HEK293T (cell line): Measurements from ENCODE around the gene ACTR3.

Source experiments
- CTCF ChIA-PET: fragments of 350-600 bp; formaldehyde crosslinking; extraction: SDS; loops from one replicate; lab custom pipeline; 2021; ENCODE audit warnings: antibody characterized with exemption, inconsistent platforms; lab: Yijun Ruan, JAX
- POLR2A ChIA-PET: fragments of 350-600 bp; formaldehyde crosslinking; extraction: SDS; loops from one replicate; lab custom pipeline; 2020; ENCODE audit warnings: antibody characterized with exemption, inconsistent platforms; lab: Yijun Ruan, JAX
- DNase-seq: peaks from one replicate; pipeline ENCODE4 v3.0.0; 2012; ENCODE audit warnings: mixed read lengths; ENCODE audit errors: extremely low spot score
- ARNT ChIP-seq: fragments of 450-650 bp; IDR thresholded peaks from 2 replicates; pipeline ENCODE4 v1.6.1; 2017; ENCODE audit warnings: mild to moderate bottlenecking
- BHLHE40 ChIP-seq: fragments of 450-650 bp; IDR thresholded peaks from 2 replicates; pipeline ENCODE4 v1.6.1; 2016; ENCODE audit warnings: mild to moderate bottlenecking, moderate library complexity, borderline replicate concordance
- CTBP1 ChIP-seq: fragments of 450-650 bp; IDR thresholded peaks from 2 replicates; pipeline ENCODE4 v1.6.1; 2016; ENCODE audit warnings: borderline replicate concordance
- ELF4 ChIP-seq: fragments of 450-650 bp; IDR thresholded peaks from 2 replicates; pipeline ENCODE4 v1.6.1; 2017; ENCODE audit warnings: antibody characterized with exemption
- FOXA1 ChIP-seq: fragments of 450-650 bp; IDR thresholded peaks from 2 replicates; pipeline ENCODE4 v1.6.1; 2016; ENCODE audit warnings: mild to moderate bottlenecking
- FOXK2 ChIP-seq: fragments of 450-650 bp; IDR thresholded peaks from 2 replicates; pipeline ENCODE4 v1.6.1; 2016; ENCODE audit warnings: mild to moderate bottlenecking
- FOXM1 ChIP-seq: fragments of 450-650 bp; IDR thresholded peaks from 2 replicates; pipeline ENCODE4 v1.6.1; 2017; ENCODE audit warnings: mild to moderate bottlenecking, borderline replicate concordance
- HDGF ChIP-seq: fragments of 450-650 bp; IDR thresholded peaks from 2 replicates; pipeline ENCODE4 v1.6.1; 2017; ENCODE audit warnings: antibody characterized with exemption, borderline replicate concordance
- L3MBTL2 ChIP-seq: fragments of 450-650 bp; conservative IDR thresholded peaks from 2 replicates; pipeline ENCODE4 v1.6.1; 2016; ENCODE audit warnings: mild to moderate bottlenecking
- LEF1 ChIP-seq: fragments of 450-650 bp; IDR thresholded peaks from 2 replicates; pipeline ENCODE4 v1.6.1; 2017; ENCODE audit warnings: mild to moderate bottlenecking, borderline replicate concordance
- NFRKB ChIP-seq: fragments of 450-650 bp; IDR thresholded peaks from 2 replicates; pipeline ENCODE4 v1.6.1; 2016; ENCODE audit warnings: mild to moderate bottlenecking, moderate library complexity
- SP1 ChIP-seq: fragments of 450-650 bp; IDR thresholded peaks from 2 replicates; pipeline ENCODE4 v1.6.1; 2017
- SUZ12 ChIP-seq: fragments of 450-650 bp; IDR thresholded peaks from 2 replicates; pipeline ENCODE4 v1.6.1; 2016; ENCODE audit warnings: mild to moderate bottlenecking
- TARDBP ChIP-seq: fragments of 450-650 bp; IDR thresholded peaks from 2 replicates; pipeline ENCODE4 v1.6.1; 2016
- ZNF384 ChIP-seq: fragments of 450-650 bp; IDR thresholded peaks from 2 replicates; pipeline ENCODE4 v1.6.1; 2016
- TF ChIP-seq, protein P1 (sequence below): fragments of 450-650 bp; IDR thresholded peaks from 2 replicates; pipeline ENCODE4 v1.6.1; 2016

ACTR3 gene

DNA sequence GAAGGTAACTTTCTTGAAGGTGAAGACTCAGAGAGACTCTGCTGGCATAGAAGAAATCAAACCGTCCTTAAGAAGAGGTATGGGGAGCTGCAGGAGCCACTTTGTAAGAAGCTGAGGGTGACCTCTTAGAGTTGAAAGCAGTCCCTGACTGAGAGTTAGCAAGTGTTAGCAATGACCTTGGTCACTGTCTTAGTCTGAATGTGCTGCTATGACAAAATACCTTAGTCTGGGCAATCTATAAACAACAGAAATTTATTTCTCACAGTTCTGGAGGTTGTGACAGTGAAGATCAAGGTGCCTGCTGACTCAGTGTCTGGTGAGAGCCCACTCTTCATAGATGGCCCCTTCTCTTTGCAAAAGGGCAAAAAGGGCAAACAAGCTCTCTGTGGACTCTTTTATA is 35.7 kb upstream of the ACTR3 start:
- DNase-seq, result no peak
- TF ChIP-seq ZNF384 (no peak), FOXK2 (no peak), FOXA1 (no peak), ARNT (no peak), NFRKB (no peak), BHLHE40 (no peak), SUZ12 (no peak)
- ChIA-PET CTCF (no interaction called here), POLR2A (interaction anchor here (2.0 kb wide), 1 partner anchor 98 kb away, joined by 5 read pairs; the partner anchor contains the start of gene SLC35F5)

DNA sequence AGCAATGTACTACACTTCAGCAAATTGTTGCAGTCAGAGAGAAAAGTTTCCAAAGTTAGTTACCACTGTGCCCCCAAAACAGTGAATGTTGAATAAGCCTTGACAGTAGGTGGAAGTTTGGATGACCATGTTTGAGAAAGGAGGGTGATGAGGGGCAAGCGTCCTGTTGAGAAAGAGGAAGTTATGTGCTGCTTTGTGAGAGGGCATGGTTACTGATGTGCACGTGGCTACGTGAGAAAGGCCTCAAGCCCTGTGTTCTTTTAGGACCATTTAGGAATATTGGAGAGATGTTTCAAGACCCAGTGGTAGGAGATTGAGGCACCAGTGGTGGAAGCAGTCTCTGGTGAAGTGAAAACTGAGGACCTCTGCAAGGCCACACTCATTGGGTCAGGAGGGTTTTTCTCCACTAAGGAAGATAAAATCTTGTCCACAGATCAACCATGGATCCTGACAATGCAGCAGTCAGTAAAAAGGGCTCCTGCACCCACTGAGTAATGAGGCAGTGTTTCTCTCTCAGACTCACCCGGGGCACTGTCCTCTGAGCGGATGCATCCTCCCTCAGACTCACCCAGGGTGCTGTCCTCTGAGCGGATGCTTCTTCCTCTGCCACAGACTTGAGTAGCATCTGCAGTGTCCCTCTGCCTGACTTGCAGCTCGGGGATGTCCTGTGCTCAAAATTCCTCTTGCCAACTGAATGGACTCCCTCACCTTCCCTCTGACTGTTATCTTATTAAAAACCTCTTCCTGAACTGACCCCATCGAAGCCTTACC is 34.7 kb upstream of the ACTR3 start:
- POLR2A ChIA-PET, result no interaction called here
- no peak for DNase-seq

DNA sequence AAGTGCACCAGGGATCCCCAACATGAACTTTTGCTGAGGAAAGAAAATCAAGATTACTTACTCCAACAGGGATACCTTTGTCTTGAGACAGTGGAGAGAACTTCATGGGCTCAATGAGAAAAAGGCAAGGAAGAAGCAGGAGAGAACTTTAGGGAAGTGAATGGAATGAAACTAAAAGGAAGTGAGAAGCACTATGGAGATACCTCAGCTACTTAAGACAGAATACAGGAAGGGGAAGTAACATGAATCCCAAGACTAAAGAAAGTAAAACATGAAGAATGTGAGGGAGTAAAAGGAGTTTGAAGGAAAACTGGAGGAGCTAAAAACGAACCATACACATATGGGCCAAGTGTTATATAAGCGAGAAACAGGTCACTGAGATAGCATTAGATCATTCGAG is 32.4 kb upstream of the ACTR3 start:
- no peak for TF ChIP-seq FOXM1
- TF ChIP-seq ARNT, result no peak
- TF ChIP-seq, protein P1, sequence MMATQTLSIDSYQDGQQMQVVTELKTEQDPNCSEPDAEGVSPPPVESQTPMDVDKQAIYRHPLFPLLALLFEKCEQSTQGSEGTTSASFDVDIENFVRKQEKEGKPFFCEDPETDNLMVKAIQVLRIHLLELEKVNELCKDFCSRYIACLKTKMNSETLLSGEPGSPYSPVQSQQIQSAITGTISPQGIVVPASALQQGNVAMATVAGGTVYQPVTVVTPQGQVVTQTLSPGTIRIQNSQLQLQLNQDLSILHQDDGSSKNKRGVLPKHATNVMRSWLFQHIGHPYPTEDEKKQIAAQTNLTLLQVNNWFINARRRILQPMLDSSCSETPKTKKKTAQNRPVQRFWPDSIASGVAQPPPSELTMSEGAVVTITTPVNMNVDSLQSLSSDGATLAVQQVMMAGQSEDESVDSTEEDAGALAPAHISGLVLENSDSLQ, result no peak
- no peak for TF ChIP-seq HDGF
- TF ChIP-seq L3MBTL2, result no peak
- TF ChIP-seq SUZ12, result no peak
- no peak for TF ChIP-seq FOXA1
- TF ChIP-seq LEF1, result no peak
- TF ChIP-seq SP1, result no peak
- no peak for TF ChIP-seq NFRKB
- no peak for TF ChIP-seq BHLHE40
- TF ChIP-seq ZNF384, result no peak
- TF ChIP-seq CTBP1, result no peak
- TF ChIP-seq ELF4, result no peak
- no peak for TF ChIP-seq FOXK2
- no peak for TF ChIP-seq TARDBP
- ChIA-PET POLR2A (no interaction called here), CTCF (no interaction called here)
- DNase-seq, result no peak

More for the DNA sequence above, 34.7 kb upstream of the ACTR3 start:
- CTCF ChIA-PET, result no interaction called here
- no peak for TF ChIP-seq FOXA1
- TF ChIP-seq SP1, result no peak
- no peak for TF ChIP-seq CTBP1
- no peak for TF ChIP-seq ZNF384

DNA sequence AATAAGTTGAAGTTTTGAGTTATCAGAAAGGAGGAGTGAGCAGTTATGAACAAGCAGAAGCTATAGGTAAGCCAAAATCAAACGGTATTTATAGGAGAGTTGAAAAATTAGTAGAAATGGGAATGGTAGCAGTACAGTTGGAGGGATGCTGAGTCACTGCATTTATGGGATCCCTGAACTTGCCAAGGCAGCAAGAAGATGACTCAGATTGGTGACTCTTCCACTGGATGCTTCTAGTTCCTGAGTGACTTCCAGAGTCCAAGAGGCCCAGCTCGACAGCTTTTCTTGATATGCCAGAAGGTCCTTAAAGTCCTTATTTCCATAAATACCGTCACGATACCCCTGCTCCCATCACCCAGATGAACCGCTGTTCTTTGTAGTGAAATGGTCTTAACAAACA is 31.1 kb upstream of the ACTR3 start:
- no peak for TF ChIP-seq L3MBTL2
- no peak for TF ChIP-seq FOXK2
- CTCF ChIA-PET, result no interaction called here
- POLR2A ChIA-PET, result no interaction called here
- no peak for DNase-seq

DNA sequence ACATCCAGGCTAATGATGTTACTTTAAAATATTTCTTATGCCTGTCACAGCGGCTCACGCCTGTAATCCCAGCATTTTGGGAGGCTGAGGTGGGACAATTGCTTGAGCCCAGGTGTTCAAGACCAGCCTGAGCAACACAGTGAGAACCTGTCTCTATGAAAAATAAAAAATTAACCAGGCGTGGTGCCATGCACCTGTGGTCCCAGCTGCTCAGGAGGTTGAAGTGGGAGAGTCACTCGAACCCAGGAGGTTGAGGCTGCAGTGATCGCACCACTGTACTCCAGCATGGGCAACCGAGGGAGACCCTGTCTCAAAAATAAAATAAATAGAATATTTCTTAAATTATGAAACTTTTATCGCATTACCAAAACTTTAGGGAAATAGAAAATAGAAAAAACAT is 28.1 kb upstream of the ACTR3 start:
- ChIA-PET CTCF (no interaction called here), POLR2A (no interaction called here)
- no peak for DNase-seq
- TF ChIP-seq FOXM1, result no peak
- no peak for TF ChIP-seq ZNF384

DNA sequence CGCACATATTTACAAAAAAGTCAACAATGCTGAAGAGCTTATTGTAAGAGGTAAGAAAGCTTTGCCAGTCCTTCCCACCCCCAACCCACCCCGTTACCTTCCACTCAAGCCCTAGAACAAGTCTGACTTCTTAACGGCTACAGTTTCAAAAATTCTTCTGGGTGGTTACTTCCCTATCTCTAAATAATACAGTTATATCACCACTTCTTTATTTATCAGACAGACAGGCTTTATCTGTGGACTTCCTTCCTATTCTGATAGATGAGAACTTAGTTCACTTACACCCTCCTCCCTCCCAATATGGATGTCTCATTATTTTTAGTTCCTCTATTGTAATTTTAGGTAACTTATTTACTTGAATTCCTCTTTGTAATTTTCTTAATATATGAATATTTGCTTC is 26.7 kb upstream of the ACTR3 start:
- TF ChIP-seq TARDBP (no peak), BHLHE40 (no peak), CTBP1 (no peak), SUZ12 (no peak), SP1 (no peak), ARNT (no peak), FOXM1 (no peak), LEF1 (no peak), NFRKB (no peak), FOXK2 (no peak), HDGF (no peak), L3MBTL2 (no peak), FOXA1 (no peak), ZNF384 (no peak)
- TF ChIP-seq, protein P1, result no peak
- DNase-seq, result no peak
- CTCF ChIA-PET, result no interaction called here
- POLR2A ChIA-PET, result no interaction called here

DNA sequence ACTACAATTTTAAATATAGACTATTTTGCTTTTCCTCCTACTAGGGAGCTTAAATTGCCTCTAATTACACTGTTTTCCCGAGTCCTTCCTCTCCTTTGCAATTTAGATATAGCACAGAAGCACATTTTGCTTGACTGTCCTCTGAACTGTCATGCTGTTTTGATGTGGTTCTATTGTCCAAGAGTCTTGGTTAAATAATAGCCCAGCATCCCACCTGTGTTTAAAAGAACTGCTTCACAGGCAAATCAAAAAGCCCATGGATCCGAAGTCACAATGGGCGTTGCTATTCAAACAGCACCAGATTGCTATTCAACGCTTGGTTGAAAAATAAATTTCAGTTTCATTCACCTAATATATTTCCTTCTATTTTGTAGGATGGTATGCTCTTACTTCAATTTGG is 22.3 kb upstream of the ACTR3 start:
- TF ChIP-seq ELF4, result no peak
- no peak for TF ChIP-seq TARDBP
- no peak for TF ChIP-seq LEF1
- no peak for TF ChIP-seq NFRKB
- TF ChIP-seq HDGF, result no peak
- no peak for TF ChIP-seq SUZ12
- no peak for TF ChIP-seq ARNT
- no peak for TF ChIP-seq L3MBTL2
- no peak for TF ChIP-seq FOXA1
- TF ChIP-seq CTBP1, result no peak
- no peak for TF ChIP-seq FOXK2
- TF ChIP-seq, protein P1, result no peak
- TF ChIP-seq BHLHE40, result no peak
- no peak for TF ChIP-seq ZNF384
- no peak for TF ChIP-seq FOXM1
- TF ChIP-seq SP1, result no peak
- ChIA-PET CTCF (no interaction called here), POLR2A (no interaction called here)
- DNase-seq, result no peak
